SKM-1 (cell line): Measurements from ENCODE around the gene TBP.

Experiments used
- DNase-seq: peaks from one replicate; lab custom pipeline; 2025; ENCODE audit not compliant: unreplicated experiment; lab: John Stamatoyannopoulos, UW

The TBP gene

GRCh38 chr6:170533792-170534191 lies 20.4 kb upstream of the TBP start:
- no peak for DNase-seq

GRCh38 chr6:170535004-170535403 lies 19.2 kb upstream of the TBP start:
- no peak for DNase-seq

DNA sequence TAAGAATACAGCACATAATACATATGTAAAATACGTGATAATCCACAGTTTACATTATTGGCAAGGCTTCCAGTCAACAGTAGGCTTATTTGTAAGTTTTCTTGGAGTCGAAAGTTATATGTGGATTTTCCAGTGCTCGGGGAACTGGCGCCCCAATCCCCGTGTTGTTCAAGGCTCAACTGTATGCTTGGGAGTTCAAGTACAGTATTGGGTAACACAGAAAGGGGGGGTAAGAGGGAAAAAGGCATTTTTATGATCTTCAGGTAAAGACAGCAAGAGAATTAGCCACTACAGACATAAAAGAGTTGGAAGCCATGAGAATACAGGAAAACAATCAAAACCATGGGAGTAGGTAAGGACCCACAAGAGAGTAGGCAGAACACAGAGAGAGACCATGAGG lies 17.5 kb upstream of the TBP start:
- DNase-seq: no peak

DNA sequence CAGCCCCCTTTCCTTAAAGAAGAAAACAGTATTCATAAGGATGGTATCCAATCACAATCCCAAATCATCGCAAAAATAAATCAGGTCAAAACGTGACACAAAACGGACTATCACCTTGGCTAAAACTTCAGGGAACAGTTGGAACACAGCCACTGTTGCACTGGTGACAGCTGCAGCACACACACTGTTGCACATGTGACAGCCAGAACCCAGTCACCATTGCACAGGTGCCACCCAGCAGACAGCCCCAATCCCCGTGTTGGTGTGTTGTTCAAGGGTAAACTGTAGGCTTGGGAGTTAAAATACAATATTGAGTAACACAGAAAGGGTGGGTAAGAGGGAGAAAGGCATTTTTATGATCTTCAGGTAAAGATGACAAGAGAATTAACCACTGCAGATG lies 16.8 kb upstream of the TBP start:
- no peak for DNase-seq

GRCh38 chr6:170542031-170542719 lies 12.0 kb upstream of the TBP start:
- no peak for DNase-seq

DNA sequence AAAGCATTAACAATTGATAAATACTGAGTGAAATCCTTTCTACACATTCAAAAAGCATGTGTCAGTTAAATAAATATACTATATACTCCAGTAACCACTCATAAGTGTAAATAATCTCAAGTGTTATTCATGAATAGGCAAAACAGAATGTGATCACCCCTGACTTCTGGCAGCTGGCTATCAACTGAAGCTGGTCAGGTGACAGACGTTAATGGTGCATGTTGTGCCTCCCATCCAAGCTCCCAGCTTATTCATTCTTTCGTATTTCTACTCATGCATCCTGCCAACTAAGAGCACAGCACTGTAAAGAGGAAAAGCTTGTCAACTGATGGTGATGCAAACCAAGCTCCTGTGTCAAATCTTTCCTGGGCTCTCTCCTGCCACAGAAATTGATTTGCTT lies 8.8 kb upstream of the TBP start:
- no peak for DNase-seq

DNA sequence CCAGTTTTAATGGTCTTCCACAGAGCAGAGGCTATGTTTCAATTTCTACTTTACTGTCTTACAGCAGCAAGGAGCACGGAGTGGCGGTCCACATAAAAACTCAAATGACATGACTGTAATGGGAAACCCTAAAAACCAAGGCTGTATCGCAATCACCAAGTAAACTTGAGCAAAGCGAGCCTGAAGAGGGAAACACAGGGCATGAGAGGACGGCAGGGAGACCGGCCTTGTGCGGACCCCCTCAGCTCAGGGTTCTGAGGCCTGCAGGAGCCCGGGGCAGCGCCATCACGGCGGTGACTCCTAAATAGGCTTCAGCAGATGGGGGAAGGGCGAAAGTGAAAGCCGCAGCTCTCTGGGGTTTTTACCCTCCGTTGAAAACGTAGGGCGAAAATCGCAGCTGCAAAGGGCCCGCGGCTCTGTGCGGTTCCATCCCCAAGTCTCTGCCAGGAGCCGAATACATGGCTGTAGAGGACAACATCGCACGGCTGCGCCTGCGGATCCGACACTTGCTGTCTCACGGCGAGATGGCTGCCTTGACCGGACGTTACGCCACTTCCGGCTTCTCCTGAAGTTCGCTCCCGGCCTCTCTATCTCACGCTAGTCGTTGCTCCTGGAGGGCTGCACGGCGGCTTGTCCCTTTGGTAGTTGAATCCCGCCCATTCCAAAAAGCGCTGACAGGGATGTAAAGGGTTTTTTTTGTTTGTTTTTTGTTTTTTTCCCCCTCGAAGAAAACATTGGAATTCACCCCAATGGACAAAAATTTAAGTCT lies 1.2 kb upstream of the TBP start, which contains the start of gene PSMB1:
Gene PSMB1 (minus strand): TSS at position 543 of the 769 bp plus-strand sequence. CDS start 65 bp downstream, at position 478.
- peak; percentile 73 for DNase-seq

GRCh38 chr6:170553534-170554012 lies 596 bp upstream of the TBP start:
- DNase-seq: no peak

DNA sequence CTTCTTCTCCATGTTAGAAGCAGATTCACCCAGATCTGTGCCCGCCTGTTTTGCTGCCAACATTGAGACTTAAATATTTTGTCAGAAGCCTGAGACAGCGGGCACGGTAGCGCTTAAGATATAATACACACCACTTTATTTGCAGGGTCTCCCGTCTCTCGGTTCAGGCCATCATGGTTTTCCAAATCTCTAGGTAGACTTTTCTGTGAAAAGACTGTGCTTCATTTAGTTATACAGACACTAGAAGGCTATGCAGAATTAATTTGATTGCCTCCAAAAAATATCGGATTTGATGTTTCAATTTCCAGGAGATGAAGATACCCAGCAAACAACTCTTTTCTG lies 598 bp downstream of the TBP start:
- DNase-seq: no peak

DNA sequence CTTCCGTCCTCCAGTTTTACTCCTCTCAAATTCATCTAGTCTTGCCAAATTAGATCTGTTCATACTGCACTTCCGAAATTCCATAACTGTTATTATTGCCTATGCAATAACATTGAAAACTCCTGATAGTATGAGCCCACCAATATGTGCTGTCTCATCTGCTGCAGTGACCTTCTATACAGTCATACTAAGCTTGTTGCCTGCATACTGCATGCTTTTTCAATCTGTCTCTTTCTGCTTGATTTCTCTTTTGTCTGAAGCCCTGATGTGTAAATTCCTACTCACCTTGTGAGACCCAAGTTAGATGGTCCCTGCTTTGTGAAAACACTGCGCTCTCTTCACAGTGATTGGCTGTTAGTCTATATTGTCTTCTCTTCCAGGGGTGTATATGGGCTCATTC lies 1.1 kb downstream of the TBP start:
- no peak for DNase-seq

DNA sequence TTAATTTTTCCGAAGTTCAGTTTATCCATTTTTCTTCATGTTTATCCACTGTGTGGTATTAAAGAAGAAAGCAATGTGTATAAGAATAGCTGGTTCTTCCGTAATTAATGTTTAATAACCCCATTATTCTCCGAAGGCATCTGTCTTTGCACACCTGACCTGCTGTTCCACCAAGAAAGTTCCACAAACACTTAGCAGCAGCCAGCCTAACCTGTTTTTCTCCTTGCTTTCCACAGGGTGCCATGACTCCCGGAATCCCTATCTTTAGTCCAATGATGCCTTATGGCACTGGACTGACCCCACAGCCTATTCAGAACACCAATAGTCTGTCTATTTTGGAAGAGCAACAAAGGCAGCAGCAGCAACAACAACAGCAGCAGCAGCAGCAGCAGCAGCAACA lies 7.4 kb downstream of the TBP start:
- DNase-seq: no peak

GRCh38 chr6:170564936-170565530 lies 10.9 kb downstream of the TBP start:
- no peak for DNase-seq

DNA sequence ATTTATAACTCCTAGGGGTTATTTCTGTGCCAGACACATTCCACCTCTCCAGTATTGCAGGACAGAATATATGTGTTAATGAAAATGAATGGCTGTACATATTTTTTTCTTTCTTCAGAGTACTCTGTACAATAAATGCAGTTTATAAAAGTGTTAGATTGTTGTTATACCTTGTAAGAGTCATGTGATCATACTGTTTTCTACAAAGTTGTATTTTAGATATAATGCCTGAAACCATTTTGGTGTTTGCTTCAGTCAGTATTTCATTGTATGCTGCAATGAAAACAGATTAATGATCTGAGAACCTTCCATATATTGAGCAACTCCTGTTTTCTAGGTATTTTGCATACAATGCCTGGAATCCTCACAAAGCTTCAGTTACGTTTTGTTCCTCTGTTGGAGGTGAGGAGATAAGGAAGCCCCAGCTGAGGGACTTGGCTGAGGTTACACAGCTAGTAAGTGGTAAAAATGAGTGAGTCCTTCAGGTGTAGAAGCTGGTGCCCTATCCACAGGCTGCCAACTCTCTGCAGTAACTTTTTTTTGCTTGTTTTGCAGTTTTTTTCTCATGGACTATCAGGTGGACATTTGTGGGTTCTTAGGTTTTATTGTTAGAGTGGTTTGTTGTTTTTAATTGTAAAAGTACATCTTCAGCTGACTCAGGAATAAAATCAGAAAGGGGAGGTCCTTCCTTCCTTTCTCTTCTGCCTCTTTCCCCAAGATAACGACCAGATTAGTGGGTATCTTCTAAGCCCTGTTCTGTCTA lies 18.7 kb downstream of the TBP start:
- no peak for DNase-seq

GRCh38 chr6:170575250-170575649 lies 21.1 kb downstream of the TBP start:
- no peak for DNase-seq

GRCh38 chr6:170578909-170579308 lies 24.7 kb downstream of the TBP start:
- DNase-seq: no peak

DNA sequence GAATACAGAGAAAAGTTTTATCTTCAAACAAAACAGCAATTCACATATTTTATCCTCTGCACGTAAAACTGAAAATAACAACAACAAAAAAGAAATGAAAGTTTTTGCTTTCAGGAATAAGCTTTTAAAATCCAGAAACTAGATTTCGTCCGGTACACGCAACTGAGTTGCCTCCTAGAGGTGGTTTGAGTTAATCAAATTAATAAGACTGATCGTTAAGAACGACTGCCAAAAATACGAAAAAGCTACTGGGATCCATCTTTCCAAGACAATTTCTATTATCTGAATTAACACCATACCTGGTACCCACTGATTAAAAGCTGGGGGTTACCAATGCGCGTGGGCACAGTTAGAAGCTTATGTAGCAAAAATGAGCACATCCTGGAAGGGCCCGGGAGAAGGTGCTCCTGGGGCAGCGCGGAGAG lies 29.6 kb downstream of the TBP start:
- DNase-seq: no peak

DNA sequence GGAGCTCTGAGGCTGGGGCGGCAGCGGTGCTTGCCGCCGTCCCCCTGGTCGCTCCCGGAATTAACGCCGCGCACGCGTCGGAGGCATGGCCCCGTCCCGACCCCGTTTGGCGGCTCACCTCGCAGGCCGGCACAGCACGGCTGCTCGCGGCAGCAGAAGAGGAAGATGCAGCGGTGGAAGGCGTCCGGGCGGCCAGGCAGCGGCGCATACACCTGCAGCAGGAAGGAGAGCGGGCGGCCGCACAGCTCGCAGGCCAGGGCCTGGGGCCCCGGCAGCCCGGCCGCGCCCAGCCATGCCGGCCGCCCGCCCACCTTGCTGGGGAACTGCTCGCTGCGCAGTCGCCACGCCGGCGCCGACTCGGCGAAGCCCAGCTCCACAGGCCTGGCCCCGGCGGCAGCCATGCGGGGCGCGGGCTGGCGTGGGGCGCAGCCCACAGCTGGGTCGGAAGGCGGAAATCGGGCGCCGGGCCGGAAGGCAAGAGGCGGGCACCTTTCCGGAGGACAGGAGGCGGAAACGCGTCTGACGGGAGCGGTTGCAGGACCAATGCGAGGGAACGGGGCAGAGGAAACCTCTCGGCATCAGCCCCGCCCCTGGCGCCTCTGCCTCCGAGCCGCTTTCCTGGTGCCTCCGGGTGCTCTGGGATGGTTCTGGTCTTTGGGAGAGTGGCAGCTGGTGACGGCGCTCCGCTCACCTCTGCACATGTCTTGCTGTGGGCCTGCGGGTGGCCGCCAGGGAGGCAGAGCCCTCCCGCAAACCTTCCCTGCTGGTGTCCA lies 30.2 kb downstream of the TBP start, which contains the start of gene PDCD2:
Gene PDCD2 (minus strand): TSS at position 457 of the 773 bp plus-strand sequence. CDS start 56 bp downstream, at position 401.
- DNase-seq: peak; percentile 98

DNA sequence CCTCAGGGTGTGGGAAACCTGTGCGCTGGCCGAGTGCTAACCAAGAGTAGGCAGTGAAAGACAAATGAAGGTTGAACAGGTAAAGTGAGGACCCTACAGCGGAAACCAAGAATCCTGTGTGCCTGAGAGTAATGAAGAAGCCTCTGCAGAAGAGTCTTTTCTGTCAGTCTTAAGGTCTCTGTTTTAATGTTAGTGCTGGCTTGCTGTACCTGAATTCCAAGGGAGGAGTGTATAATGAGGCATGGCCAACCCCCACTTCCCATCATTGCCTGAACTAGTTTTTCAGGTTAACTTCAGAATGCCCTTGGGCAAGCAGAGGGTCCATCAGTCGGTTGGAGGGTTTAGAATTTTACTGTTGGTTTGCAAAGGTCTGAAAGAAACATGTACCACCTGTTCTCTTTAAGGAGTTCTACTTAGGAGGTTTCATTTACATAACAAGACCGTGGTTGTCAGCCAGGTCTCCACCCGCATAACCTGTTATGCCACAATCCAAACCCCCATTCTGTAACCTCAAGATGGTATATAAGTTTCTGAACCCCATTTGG lies 30.9 kb downstream of the TBP start:
- no peak for DNase-seq

- DNase-seq: no peak
Observed at GRCh38 chr6:170590725-170591124, 36.6 kb downstream of the TBP start.

DNA sequence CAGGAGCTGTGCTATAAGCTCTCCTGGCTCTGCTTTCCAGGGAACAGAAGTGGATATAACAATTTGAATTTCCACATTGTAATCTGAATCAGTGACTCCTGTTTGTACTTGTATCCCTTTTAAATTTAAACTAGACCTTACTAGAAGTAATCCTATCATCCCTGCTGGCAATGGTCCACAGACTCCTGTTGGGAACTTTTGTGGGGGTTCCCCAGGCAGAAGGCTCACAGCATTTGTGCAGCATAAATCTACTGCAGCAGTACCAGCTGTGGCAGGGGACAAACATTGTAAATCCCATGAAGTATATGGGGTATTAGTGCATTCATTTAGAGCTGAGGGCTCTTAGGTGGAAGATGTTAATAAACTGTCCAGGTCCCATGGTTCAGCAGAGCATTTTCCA lies 42.3 kb downstream of the TBP start:
- DNase-seq: no peak
